ENCODE data around the gene MLST8.
"Not testable (repeated sequence)": the region's sequence is repeated elsewhere in the genome, so short reads cannot be mapped to it uniquely, and the experiment has no call there.

MLST8 gene

GRCh38 chr16:2250652-2251295 lies 45.5 kb downstream of the MLST8 start:
- DNase-seq: no peak

- peak; percentile 81 for DNase-seq
Observed at GRCh38 chr16:2251296-2252111, 46.2 kb downstream of the MLST8 start, which contains the start of gene ECI1. ECI1 (minus strand) TSS chr16:2251587; CDS start chr16:2251566, 21 bp downstream.

- DNase-seq: no peak
Observed at GRCh38 chr16:2252806-2253148, 47.5 kb downstream of the MLST8 start.

- DNase-seq: no peak
Observed at GRCh38 chr16:2253293-2253692, 48.0 kb downstream of the MLST8 start.

GRCh38 chr16:2256531-2257140 lies 51.4 kb downstream of the MLST8 start:
- no peak for DNase-seq

- no peak for DNase-seq
Observed at GRCh38 chr16:2257726-2258125, 52.5 kb downstream of the MLST8 start.

GRCh38 chr16:2258530-2258929 lies 53.3 kb downstream of the MLST8 start:
- not testable (repeated sequence) for DNase-seq

Measured in DMS 273 treated with DMSO at 0.1 percent for 48 hours (cell line).